NCI-H82 treated with DMSO at 0.1 percent for 48 hours (cell line): ENCODE data around the gene MIXL1.
"Not testable (repeated sequence)": the region's sequence is repeated elsewhere in the genome, so short reads cannot be mapped to it uniquely, and the experiment has no call there.

ENCODE experiments used
- DNase-seq: peaks from one replicate; lab custom pipeline; 2025; ENCODE audit not compliant: unreplicated experiment; lab: John Stamatoyannopoulos, UW

The MIXL1 gene

DNA sequence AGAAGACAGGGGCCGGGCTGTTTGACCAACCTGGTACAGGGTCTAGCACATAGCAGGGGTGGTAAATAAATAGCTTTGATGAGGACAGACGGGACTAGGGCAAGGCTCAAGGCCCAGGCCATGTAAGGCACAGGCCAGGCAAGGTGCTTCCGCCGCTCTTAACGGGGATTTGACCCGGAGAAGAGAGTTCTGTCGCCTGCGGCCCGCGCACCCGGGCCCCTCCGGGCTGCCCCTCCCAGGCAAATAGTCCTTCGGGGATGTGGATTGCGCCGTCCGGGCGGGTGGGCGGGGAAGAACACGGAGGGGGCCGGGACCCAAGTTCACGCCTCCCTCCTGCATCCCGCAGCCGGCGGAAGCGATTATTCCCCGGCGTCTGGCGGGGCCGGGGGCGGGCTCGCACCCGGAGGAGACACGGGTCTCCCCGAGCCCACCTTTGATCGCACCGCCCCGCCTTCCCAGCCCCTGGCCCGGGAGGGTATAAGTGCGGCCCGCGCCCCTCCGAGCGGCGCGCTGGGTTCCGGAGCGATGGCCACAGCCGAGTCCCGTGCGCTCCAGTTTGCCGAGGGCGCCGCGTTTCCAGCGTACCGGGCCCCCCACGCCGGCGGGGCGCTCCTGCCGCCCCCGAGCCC lies at the start of gene MIXL1:
Gene MIXL1, plus strand, starts transcription at position 508 of the 629 bp plus-strand sequence. Its CDS starts 18 bp downstream, at position 526.
- no peak for DNase-seq

DNA sequence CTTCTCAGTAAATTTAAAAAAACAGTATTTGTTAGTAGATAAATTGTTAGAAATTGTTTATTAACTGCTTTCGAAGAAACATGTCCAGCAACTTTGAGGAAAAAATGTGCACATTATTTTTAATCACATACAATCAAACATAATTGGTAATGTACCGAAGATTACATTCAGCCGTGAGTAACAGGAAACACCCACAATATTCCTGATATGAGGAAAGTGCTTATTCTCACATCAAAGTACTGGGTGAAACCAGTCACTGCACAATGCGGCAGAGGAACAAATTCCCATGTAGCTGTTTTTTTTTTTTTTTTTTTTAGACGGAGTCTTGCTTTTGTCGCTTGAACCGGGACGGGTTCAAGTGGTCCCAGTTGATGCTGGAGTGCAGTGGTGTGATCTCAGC lies 46.6 kb upstream of the MIXL1 start:
- DNase-seq = no peak

DNA sequence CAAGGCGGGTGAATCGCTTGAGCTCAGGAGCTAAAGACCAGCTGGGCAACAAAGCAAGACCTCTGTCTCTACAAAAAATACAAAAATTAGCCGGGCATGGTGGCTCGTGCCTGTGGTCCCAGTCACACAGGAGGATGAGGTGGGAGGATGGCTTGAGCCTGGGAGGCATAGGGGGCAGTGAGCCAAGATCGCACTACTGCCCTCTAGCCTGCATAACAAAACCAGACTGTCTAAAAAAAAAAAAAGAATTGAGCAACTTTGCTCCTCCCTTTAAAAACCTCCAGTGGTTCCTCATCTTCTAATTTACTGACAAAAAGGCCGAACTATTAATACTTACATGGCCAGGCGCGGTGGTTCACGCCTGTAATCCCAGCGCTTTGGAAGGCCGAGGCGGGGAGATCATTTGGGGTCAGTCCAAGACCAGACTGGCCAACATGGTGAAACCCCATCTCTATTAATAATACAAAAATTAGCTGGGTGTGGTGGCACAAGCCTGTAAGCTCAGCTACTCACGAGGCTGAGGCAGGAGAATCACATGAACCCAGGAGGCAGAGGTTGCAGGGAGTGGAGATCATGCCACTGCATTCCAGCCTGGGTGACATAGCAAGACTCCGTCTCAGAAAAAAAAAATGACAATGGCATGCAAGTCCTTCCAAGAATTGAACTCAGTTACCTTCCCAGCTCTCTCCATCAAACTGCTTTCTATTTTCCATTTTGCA lies 41.3 kb upstream of the MIXL1 start:
- peak; percentile 9 for DNase-seq

DNA sequence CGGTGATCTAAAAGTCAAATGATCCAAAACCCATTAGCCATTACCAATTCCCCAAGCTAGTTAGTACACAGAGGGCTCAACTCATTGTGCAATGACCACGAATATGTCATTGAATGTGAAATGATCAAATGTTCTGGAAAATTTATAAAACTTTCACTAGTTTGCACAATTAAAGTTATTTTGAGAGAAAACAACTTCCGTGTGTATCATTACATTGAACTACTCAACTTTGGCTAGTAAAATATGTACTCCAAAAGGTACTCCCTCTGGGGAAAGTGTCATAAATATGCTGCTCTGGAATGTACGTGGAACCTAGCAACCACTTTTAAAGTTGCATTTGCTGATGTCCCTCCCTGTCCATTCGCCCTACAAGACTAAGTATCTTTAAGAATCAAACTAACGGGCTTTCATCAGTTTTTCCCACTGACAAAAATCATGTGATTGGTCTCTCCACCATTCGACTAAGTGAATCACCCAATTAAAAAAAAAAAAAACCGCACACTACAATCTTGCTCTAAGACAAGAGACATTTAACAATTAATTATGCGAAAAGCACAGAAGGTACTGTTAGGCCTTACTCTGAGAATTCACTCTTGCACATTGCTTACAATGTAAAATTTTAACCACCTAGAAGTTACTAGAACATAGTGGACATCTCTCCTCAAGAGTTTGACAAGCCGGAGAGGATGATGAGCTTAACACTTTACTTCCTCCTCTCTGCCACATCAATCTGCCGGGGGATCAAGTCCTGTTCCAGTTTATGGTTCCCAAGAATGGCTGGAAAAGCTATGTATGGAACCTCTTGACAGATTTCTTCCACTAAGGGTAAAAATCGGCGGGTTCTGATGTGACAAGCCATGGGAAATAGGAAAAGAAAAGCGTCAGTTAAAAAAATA lies 38.1 kb upstream of the MIXL1 start:
- no peak for DNase-seq

DNA sequence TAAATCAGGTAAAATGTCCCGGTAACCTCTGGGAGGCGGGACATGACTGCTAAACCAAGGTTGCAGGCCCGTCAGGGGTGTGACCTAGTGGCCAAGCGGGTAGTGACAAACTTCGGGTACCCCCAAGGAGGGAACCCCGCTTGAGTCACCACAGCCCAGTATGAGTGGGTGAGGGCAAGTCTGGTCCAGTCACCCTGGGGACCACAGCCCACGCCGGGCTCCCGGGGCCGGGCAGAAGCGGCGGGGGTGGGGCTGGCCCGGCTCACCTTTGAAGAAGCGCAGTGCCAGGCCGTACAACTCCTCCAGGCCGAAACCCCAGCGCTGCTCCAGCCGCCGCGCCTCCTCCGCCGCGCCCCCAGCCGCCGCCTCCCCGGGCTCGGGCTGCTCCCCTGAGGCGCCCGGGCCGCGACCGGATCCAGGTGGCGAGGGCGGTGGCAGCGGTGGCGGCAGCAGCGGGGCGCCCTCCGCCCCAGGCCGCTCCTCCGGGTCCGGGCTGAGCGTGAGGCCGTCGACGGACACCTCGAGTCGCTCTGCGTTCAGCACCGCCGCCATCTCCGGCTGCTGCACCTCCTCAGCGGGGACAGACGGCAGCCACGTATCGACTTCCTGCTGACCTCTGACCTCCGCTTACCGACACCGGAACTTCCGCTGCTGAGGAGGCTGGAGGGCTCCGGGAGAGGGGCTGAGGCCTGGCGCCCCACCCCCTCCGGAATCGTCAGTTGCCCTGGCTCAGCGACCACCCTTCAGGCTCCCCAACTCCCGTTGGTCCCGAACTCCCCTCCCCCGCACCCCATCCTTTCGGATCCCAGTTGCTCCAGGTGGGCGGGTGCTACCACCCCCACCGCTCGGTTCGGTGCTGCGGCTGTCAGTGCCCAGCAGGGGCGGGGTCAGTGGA lies 37.1 kb upstream of the MIXL1 start, which contains the start of gene ACBD3:
Gene ACBD3, minus strand, starts transcription at position 618 of the 895 bp plus-strand sequence. Its CDS starts 66 bp downstream, at position 552.
- DNase-seq = peak; percentile 88

DNA sequence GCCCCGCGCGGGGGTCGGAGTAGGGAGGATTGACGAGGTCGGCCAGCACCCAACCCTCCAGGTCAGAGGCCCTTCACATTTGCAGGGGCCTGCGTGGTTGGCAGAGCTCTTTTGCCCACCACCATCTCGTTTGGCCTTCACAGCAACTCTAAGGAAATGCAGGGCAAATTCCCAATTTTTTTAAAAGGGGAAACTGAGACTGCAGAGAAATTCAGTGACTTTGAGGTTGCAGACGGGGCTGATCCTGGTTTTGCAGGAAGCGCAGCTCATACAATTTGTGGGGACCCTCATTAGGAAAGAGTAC lies 36.5 kb upstream of the MIXL1 start:
- DNase-seq = no peak

DNA sequence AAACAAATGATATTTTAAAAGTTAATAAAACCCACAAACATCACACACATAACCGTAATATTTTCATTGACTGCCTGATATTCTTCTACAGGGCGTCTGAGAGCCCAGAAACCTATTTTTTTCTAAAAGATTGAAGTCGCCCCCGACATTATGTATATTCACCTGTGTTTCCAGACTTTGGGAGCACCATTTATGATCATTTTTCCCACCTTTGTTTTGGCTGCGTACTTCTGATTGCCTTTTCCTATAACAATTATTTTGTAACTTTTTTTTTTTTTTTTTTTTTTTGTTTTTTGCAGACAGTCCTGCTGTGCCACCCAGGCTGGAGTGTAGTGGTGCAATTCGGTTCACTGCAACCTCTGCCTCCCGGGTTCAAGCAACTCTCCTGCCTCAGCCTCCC lies 36.1 kb upstream of the MIXL1 start:
- DNase-seq = no peak

DNA sequence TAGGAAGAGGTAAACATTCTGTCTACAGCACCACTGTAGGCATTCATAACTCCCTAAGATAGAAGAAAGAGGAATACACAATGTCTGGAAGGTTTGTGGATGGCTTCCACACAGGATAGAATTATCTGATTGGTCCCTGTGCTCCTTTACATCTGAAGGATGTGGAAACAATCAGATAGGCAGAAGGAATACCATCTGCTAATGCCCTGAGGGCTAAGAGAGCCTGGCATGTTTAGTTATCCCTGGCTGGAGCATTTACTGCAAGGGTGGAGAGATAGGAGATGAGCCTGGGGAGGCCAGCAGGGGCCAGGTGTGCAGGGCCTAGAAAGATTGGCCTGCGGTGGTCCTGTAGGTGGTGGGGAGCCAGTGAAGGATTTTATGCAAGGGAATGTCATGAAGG lies 28.3 kb upstream of the MIXL1 start:
- no peak for DNase-seq

DNA sequence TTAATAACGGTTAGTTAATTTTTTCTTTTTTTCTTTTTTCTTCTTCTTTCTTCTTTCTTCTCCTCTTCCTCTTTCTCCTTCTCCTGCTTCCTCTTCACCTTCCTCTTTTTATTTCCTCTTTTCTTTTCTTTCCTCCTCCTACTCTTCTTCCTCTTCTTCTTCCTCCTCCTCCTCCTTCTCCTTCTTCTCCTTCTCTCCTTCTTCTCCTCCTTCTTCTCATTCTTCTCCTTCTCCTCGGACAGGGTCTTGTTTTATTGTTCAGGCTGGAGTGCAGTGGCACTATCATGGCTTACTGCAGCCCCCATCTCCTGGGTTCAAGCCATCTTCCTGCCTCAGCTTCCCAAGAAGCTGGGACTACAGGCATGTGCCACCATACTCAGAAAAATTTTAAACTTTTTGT lies 23.5 kb upstream of the MIXL1 start:
- DNase-seq = no peak

DNA sequence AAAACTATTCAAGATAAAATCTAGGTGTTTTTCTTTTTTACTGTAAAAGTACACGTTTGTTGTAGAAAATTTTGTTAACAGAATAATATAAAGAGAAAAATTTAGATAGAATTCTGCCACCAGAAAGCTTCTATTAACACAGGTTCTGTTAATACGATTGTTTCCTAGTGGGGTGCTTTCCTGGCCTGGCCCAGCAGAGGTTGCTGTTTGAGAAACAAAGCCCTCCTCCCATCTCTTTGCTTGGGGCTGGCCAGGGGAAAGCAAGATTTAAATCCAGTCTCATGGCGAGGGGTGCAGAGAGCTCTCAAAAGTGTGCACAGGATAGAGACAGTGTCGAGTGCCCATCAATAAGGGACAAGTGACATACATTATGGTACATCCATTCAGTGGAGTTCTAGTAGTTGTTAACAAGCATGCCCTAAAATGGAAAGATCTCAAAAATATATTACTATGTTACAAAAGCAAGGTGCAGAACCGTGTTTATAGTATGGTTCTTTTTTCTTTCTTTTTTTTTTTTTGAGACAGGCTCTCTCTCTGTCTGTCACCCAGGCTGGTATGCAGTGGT lies 22.4 kb upstream of the MIXL1 start:
- DNase-seq = peak; percentile 36

DNA sequence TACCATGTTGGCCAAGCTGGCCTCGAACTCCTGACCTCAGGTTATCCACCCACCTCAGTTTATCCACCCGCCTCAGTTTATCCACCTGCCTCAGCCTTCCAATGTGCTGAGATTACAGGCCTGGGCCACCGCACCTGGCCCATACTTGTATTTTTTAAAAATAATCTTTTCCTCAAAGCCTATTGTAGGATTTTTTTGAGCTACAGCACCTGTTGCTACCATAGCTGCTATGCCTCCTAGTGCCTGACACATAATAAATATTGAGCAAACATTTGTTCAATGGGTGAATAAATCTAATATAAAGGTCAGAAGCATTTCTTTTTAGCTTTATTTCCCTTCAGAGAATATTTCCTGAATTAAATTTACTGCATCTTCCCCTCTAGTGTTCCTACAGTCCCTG lies 21.2 kb upstream of the MIXL1 start:
- no peak for DNase-seq

DNA sequence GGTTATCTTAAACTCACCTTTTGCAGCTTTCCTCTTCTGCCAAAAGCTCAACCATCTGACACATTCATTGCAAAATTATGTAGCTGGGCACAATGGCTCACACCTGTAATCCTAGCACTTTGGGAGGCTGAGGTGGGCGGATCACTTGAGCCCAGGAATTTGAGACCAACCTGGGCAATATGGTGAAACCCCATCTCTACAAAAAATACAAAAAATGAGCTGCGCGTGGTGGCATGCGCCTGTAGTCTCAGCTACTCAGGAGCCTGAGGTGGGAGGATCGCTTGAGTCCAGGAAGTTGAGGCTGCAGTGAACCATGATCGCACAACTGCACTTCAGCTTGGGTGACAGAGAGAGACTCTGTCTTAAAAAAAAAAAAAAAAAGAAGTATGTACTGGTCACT lies 20.8 kb upstream of the MIXL1 start:
- DNase-seq = not testable (repeated sequence)

DNA sequence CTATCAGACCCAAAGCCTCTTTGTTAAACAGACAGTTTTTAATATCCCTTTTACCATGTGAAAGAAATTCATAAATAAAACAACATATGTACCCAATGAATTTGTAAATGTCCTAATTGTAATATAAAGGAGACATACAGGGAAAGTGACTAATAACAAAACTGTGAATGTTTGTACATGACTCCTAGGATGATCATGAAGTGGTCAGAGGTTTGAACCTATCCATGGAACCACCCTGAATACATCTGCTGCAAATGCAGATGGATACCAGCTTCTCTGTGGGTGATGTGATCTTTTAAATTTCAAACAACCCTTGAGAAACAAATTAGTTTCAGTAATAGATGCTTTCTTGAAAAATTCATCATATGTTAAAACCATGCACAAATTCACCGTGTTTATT lies 20.2 kb upstream of the MIXL1 start:
- no peak for DNase-seq

DNA sequence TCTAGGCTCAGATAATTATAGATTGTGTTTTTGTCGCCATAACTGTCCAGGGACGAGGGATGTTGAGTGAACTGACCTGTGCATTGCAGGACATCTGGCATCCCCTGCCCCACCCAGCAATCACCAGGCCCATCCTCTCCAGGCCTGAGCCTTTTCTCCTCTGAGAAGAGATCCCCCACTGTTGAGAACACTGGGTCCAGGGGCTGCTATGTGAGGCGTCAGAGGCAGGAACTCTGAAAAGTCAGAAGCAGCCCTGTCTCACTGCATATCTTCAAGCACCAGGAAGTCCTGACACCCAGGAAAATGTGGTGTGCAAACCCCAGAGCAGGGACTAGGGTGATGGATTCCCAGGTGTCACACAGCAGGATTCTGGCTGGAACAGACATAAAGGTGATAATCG lies 19.8 kb upstream of the MIXL1 start:
- DNase-seq = no peak

DNA sequence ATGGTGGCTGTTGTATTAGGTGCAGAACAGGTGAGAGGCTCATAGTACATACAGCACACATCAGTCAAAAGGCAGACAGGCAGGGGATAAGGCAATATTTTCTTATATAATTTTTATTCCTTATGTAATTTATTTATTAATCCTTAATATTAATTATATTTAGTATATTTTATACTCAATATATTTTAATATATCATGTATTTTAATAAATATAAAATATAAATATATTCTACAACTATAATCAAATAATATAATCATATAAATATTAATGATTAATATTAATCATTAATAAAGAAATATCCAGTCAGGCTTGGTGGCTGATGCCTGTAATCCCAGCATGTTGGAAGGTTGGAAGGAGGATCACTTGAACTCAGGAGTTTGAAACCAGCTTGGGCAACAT lies 19.3 kb upstream of the MIXL1 start:
- DNase-seq = no peak

DNA sequence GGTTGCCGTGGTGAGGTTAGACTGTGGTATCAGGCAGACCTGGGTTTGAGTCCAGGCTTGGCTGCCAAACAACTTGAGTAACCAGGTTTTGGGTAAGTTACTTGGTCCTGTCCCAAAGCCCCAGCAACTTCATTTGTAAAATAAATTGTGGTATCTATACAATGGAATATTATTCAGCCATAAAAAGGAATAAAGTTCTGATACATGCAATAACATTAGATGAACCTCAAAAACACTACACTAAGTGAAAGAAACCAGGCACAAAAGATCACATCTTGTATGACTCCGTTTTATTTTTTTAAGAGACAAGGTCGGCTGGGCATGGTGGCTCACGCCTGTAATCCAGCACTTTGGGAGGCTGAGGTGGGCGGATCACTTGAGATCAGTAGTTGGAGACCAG lies 16.4 kb upstream of the MIXL1 start:
- DNase-seq = no peak

DNA sequence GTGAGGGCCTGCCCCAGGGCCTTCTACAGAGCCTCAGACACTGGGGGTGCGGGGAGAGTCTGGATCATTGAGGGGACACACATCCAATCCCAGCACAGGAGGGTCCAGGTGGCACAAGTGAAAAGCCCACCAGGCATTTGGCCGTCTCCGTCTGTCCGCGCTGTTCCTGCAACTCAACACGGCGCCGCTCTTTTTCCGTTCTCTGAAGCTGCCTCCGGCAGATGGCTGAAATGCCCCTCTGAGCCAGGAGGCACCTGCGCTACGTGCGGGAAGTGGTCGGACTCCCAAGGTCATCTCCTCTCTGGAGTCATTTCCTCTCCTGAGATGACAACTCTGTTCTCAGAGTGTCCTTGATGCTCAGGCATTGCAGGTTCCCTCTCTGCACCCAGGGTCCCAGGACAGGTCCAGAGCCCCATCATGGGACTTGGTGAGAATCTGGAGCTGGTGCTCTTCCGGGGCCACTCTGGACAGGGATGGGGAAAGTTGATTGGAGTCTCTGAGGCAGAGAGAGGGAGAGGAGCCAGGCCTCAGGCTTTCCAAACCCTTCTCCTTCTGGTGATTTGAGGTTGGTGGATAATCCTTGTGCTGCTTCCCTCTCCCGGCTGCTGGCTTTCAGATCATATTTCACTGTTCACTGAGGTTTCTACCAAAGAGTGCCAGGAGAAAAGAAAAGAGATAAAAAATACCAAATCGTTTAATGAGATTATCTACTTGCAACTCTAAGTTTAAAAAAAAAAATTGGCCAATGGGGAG lies 14.0 kb upstream of the MIXL1 start:
- DNase-seq = peak; percentile 80

DNA sequence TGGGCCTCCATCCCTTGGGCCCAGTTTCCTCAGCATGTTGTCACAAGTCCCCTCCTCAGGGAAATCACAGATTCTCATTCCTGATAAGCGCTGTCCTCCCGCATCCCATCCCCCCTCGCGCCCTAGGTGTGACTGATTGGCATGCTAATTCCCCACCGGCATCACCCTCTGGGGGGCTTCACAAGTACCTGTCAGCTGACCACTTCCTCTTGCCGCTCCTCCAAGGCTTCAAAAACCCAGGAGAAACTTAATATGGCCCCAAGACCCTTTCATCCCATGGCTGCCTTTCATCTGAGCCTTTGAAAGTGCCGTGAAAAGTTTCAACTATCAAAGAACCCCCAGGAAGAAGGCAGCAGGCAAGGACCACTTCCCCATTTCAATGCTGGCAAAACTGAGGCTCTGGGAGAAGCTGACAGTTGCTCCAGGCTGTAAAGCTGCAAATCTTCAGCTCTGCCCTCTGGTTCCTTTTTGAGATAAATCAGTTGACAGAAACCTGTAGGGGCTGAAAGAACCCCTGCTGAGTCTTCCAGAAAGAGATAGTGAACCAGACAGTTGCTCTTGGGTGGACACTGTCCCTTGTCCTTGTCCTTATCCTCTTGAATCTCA lies 12.8 kb upstream of the MIXL1 start:
- no peak for DNase-seq

DNA sequence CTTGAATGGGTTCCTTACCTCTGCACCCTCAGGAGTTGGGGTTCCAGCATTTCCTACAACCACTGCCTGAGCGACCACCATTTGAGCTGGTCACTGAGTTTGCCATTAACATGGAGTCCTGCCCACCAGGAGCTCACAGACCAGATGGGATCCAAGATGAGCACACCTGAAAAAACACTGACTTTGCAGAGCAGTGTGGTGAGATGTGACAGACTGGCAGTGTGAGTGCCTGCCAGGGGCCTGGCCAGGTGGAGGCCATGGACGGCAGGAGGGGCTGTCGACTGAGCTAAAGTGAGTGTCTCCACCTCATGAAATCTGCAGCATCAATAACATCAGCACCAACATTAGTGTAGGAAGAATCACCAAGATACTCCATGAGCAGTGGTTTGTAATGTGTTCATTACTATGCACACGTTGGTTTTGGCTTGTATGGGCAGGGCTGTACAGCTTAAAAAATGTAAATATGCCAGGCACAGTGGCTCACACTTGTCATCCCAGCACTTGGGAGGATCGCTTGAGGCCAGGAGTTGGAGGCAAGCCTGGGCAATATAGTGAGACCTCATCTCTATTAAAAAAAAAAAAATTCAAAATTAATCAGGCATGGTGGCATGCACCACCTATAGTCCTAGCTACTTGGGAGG lies 12.2 kb upstream of the MIXL1 start:
- DNase-seq = no peak
